ENCODE data around the gene CCDC40. TPM values are rescaled to one million over a fixed set of nuclear protein-coding genes. Genes with fewer than 3 reads are reported as not detected.
A peak's percentile ranks its signal among the peaks of the same experiment; 100 is the strongest.

Gene CCDC40
- total and polyA plus RNA-seq, 2 of the 13 experiments (the other 11 are each of a cell fraction or from before 2014, with no cell fraction given): 4.1 to 5.5 TPM

GRCh38 chr17:79987935-79988184, 48.6 kb upstream of the CCDC40 start:
- ATAC-seq: no peak
- BruUV-seq (replicated peaks): no TSS peak
- H3K4me1 ChIP-seq (ENCODE audit: insufficient read depth, low read length): peaks cover 87% of the 10 kb centered on the region

More at GRCh38 chr17:79987935-79988184, 48.6 kb upstream of the CCDC40 start:
- DNase-seq (ENCODE audit: low spot score) (no peak), FAIRE-seq (no peak)
- H3K27me3 ChIP-seq (ENCODE audit: control insufficient read depth in 1 of 2, insufficient read depth in 2 of 2, low read length in 2 of 2): no peaks in the 10 kb centered on the region
- H3K4me2 ChIP-seq (ENCODE audit: low read depth, low read length): peak overlapping the region; percentile 88
- H3K9ac ChIP-seq (ENCODE audit: insufficient read depth, low read depth, low read length): peak overlapping the region; percentile 73
- H3K9me3 ChIP-seq (ENCODE audit: low read length): no peaks in the 10 kb centered on the region
- CTCF ChIA-PET (ENCODE audit: low intra/inter-chr PET ratio, low total read pairs): no interaction called here
- WGBS (ENCODE audit: low lambda C conversion rate): 2% methylated on average over 7 of the region's 7 CpGs
- intact Hi-C loops (cut with micrococcal nuclease; ENCODE audit: unreplicated experiment): loop anchor here (1.0 to 5.0 kb wide), 4 partner anchors 17 to 246 kb away; no protein-coding TSS in a partner anchor
- no peaks in the 10 kb centered on the region for H4K20me1 ChIP-seq (ENCODE audit: insufficient read depth, low read length)
- H3K4me3 ChIP-seq (replicated peaks in 1 of 3; ENCODE audit: insufficient read depth in 1 of 3, low read depth in 2 of 3, low read length in 3 of 3): peak overlapping the region in 2 of 3 experiments; percentile 52 to 64; a peak in 4 of 6 replicates
- H3K79me2 ChIP-seq (ENCODE audit: insufficient read depth, low read length): peaks cover 15% of the 10 kb centered on the region
- POLR2A ChIA-PET: interaction anchor here (0.9 to 10.9 kb wide), 22 partner anchors 11 to 249 kb away, joined by 3 to 333 read pairs (median 5); partner anchors contain the start of genes CBX4 and CBX8
- TF ChIP-seq ZBTB14 (CRISPR knock-in tag; IDR thresholded peaks at IDR 0.05) (no peak), KDM5A (IDR thresholded peaks at IDR 0.05; ENCODE audit: borderline replicate concordance, low read length) (0 out of 2 replicates have a peak, but pooled peaks have one; percentile 51), ZNF816 (CRISPR knock-in tag; IDR thresholded peaks at IDR 0.05; ENCODE audit: borderline replicate concordance) (0 out of 2 replicates have a peak, but pooled peaks have one; percentile 16), ZNF549 (CRISPR knock-in tag; IDR thresholded peaks at IDR 0.05) (0 out of 2 replicates have a peak, but pooled peaks have one; percentile 2), REL (CRISPR knock-in tag; conservative IDR thresholded peaks at IDR 0.05) (0 out of 2 replicates have a peak, but pooled peaks have one; percentile 6), ZFP82 (CRISPR knock-in tag; IDR thresholded peaks at IDR 0.05; ENCODE audit: borderline replicate concordance) (0 out of 2 replicates have a peak, but pooled peaks have one; percentile 14), ZNF724P (CRISPR knock-in tag; IDR thresholded peaks at IDR 0.05; ENCODE audit: borderline replicate concordance) (0 out of 2 replicates have a peak, but pooled peaks have one; percentile 7), ZNF589 (CRISPR knock-in tag; conservative IDR thresholded peaks at IDR 0.05) (peak; percentile 69)
- TF ChIP-seq, protein P1, sequence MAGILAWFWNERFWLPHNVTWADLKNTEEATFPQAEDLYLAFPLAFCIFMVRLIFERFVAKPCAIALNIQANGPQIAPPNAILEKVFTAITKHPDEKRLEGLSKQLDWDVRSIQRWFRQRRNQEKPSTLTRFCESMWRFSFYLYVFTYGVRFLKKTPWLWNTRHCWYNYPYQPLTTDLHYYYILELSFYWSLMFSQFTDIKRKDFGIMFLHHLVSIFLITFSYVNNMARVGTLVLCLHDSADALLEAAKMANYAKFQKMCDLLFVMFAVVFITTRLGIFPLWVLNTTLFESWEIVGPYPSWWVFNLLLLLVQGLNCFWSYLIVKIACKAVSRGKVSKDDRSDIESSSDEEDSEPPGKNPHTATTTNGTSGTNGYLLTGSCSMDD (CRISPR knock-in tag; IDR thresholded peaks at IDR 0.05): no peak
- TF ChIP-seq, protein P2, sequence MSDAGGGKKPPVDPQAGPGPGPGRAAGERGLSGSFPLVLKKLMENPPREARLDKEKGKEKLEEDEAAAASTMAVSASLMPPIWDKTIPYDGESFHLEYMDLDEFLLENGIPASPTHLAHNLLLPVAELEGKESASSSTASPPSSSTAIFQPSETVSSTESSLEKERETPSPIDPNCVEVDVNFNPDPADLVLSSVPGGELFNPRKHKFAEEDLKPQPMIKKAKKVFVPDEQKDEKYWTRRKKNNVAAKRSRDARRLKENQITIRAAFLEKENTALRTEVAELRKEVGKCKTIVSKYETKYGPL (CRISPR knock-in tag; IDR thresholded peaks at IDR 0.05): 0 out of 2 replicates have a peak, but pooled peaks have one; percentile 15
- H3K27ac ChIP-seq (ENCODE audit: extremely low read length, insufficient read depth, low read length): peak overlapping the region; percentile 90
- H3K36me3 ChIP-seq (replicated peaks in 1 of 2; ENCODE audit: control insufficient read depth in 1 of 2, insufficient read depth in 2 of 2, low read length in 2 of 2): no peaks in the 10 kb centered on the region
- H2AFZ ChIP-seq (ENCODE audit: low read length): no peak overlapping the region
- in situ Hi-C loops (cut with HindIII; ENCODE audit: extremely low pct_ligation_motif_present, low pct_unique_long_range_greater_than_20kb): no loop called here
